Fibroblast of upper back skin (primary cell): ENCODE measurements around the gene ITPRIP.

Experiments
- DNase-seq: peaks from one replicate; pipeline ENCODE4 v3.0.0-alpha.2; 2013

ITPRIP gene

DNA sequence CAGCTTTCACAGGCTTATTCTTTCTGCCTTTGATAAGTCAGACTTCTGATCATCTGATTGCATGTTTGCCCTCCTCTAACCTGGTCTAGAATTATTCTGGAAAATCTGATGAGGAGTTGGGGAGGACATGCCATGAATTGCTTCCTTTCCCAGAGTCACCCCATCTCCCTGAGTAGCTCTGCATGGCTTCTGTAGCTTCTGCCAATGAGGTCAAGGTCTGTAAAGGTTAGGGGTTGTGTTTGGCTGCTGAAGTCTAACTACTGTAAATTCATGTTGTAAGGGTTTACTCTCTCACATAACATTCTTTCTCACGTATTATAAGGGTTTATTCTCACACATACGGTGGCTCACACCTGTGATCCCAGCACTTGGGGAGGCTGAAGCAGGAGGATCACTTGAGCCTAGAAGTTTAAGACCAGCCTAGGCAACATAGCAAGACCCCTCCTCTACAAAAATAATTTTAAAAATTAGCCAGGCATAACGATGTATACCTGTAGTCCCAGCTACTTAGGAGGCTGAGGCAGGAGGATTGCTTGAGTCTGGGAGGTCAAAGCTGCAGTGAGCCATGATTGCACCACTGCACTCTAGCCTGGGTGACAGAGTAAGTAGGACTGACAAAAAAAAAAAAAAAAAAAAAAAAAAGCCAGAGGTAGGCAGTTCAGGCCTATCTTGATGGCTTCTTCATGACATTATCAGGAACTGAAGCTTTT, 58.6 kb downstream of the ITPRIP start:
- no peak for DNase-seq

DNA sequence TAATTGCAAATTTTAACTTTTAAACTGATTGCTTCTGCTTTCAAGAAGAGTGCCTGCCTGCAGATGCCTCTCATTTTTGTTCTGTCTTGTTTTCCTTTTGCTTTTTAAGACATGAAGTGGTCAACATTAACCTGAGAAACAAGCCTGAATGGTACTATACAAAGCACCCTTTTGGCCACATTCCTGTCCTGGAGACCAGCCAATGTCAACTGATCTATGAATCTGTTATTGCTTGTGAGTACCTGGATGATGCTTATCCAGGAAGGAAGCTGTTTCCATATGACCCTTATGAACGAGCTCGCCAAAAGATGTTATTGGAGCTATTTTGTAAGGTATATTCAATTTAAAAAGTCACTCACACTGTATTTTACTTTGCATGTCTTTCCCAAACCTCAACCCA, 60.5 kb downstream of the ITPRIP start:
- no peak for DNase-seq

DNA sequence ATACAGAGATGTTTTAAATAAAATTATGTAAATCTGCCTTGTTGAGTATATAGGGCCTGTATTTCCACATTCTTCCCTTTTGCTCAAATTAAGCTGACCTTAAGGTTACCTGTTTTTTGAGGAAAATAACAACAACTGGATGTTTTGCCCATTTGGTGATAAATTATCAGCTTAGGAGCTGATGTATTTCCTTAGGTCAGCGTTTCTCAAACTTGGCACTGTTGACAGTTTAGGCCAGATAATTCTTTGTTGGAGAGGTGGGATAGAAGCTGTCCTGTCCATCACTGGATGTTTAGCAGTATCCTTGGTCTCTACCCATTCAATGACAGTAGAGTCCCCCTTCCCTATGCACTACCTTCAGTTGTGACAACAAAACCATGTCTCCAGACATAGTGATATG, 62.1 kb downstream of the ITPRIP start:
- DNase-seq = no peak

DNA sequence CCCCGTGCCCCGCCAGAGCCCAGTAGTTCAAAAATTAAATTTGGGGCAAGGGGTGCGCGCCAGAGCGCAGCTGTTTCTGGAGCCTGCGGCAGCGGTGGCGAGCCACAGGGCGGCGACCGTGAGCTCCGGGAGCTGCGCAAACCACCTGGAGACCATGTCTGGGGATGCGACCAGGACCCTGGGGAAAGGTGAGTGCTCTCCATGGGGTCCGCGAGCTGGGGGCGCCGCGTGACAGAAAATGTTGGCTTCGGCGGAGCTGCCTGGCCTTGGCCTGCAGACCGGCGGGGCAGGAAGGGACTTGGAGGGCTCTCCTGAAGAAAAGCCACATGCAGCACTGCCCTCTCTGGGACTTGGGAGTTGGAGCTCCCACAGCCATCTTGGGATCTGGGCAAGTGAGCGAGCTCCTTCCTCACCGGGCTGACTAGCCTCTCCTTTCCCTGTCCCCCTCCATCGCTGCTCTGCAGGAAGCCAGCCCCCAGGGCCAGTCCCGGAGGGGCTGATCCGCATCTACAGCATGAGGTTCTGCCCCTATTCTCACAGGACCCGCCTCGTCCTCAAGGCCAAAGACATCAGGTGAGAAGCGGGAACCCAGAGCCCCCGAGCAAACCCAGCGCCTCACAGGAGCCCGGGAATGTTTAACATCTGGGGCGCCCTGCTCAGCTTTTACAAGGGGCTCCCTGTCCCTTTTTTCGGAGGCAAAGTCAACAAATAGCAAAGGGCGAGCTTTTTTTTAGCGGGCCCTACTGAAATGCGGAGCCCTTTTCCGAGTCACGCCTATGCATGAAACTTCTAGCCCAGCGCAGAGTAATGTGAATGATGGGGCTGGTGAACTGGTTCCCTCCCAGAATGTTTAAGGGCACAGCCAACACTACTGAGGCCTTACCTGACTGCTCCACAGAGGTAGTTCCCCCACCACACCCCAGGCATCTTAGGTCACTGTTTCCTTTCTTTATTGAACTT, 63.2 kb downstream of the ITPRIP start:
- DNase-seq = peak; percentile 34

DNA sequence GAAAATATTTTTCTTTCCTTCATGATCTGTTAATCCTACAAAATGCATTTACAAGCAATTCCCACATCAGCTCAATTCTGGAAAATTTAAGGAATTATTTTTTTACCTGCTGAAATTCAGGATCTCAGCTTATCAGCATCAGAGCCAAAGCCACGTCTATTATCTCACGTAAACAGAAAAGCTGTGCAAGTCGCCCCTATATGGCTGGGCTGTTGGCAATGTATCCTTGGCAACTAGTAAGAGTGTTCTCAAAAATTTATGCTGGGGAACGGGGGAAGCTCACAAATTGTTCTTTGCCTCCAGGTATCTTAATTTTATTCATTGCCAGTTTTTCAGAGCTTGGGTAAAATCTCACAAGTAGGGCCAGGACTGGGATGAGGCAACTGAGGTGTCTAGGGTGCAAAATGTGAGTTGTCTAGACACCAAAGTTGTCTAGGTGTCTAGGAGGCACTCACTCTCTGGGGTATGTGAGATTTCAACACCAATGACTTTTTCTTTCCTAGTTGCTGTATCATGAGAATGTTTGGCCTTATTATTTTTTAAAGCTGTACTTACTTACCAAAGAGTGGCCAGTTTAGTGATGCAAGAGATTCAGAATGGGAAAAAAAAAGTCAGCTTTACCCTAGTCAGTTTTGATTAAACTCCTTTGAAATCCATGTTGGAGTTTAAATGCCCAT, 64.2 kb downstream of the ITPRIP start:
- peak; percentile 54 for DNase-seq

DNA sequence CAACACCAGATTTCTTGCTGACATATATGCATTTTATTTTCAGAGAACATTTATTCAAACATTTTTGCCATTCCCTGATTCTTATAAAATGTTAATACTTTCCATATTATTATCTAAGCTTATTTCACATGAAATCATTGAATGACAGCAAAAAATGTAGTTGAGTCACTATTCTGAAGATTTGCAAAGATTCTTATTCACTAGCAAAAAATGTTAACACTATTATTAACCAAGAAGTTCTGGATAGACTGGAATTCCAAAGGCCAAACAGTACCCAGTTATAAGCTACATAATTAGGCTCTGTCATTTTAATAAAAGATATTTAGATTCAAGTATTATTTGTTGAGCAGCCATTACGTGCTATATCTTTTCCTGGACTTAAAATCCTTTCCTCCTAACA, 65.0 kb downstream of the ITPRIP start:
- peak; percentile 67 for DNase-seq

DNA sequence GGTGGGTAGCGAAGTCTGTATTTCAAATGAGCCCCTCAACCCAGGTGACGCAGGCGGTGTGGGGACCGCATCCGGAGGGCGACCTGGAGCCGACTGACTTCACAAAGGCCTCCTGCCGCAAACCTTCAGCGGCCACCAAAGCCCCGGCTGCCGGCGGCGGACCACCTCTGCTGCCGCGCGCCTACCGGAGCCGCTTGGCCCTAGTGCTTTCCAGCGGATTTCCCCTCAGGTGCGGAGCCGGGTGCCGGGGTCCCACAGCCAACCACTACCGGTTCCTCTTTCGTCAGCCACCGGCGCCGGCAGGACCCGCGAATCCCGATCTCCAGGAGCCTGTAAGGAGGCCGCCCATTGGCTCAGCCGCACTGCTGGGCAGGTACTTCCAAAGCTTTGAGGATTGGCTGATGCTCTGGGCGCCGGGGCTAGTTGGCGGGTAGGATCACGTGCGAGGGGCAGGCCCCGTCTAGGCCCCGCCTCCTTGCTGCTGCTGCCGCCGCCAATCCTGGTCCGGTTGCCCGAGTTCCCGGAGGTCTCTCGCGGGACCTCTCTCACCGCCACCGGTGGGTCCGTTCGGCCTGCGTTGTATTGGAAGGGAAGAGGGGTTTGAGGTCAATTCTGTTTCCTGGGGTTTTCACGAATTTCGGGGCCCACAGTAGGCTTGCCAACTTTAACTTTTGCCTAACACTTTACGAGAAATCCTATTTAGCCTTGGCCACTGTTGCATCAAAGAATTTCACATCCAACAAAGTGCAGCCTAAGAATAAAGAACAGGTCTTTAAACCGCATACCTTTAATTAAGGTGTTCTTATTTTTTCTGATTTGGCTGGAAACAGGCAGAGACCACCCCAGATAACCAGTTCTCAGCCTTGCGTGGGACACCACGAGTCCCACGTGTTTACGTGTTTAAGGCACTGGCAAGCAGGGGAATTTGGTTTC, 69.3 kb downstream of the ITPRIP start, which contains the start of gene GSTO2:
GSTO2 (plus strand) TSS at position 472 of the 933 bp plus-strand sequence. CDS start 5,732 bp downstream, outside the sequence.
- peak; percentile 99 for DNase-seq

DNA sequence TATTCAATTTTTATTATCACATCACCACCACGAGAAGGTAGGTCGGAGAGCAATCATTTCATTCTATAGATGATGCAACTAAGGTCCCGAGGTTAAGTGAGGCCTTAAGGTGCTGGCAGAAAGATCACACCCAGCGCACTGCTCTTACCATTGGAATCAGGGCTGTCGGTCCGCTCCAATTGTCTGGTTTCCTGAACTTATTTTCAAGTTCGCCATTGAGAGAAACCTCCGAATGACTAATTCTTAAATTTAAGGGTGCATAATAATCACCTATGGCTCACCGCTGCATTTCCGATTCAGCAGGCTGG, 69.9 kb downstream of the ITPRIP start:
- no peak for DNase-seq

DNA sequence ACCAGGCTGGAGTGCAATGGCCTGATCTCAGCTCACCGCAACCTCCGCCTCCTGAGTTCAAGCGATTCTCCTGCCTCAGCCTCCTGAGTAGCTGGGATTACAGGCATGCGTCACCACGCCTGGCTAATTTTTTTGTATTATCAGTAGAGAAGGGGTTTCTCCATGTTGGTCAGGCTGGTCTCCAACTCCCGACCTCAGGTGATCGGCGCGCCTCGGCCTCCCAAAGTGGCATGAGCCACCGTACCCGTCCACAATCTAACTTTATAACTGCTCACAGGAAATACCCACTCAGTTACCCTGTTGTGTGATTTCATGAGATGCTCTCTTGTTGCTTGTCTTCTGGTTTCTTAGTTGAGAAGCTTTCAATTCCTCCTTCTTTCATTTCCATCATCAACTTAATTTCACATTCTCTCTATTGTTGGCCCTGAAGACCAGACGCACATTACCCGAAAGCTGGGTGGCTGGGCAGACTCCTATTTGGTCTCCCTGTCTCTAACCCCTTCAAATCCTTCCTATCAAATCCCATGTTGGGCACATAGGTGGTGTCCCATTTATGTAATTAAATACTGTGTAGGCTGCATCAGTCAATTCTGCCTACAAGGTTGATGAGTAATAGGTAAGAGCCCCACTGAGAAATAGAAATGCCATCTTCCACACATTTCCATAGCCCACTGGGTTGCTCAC, 70.4 kb downstream of the ITPRIP start:
- no peak for DNase-seq

DNA sequence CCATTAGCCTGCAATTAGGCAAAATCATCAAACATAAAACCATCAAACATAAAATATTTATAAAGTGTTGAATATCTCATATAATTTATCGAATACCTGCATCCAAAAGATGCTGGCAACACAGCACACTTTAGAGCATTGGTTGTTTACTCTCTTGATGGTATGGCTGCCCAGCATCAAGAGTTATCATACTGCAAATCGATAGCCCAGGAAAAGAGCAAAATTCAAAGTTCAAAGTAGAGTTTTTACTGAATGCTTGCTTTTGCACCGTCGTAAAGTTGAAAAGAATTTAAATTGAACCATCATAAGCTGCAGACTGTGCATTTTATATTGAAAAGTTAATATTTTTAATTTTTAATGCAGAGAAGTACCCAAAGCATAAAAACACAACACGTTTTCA, 73.5 kb downstream of the ITPRIP start:
- no peak for DNase-seq

DNA sequence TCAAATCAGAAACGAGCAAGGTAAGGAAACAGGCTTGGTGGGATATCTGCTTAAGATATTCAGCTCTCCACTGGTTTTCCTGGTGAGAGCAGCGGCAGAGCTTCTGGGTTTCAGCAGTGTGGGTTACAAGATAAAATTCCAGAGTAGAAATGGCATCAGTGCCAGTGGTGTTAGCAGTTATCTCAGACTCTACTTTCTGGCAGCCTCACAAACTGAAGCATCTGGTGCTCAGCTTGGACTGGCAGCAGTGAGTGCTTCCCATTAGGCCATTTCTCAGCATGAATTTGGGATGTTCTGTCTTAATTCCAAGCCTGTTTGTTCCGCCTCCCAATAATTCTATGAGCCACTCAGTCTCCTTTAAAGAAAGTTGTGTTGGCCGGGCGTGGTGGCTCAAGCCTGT, 76.2 kb downstream of the ITPRIP start:
- DNase-seq = no peak

DNA sequence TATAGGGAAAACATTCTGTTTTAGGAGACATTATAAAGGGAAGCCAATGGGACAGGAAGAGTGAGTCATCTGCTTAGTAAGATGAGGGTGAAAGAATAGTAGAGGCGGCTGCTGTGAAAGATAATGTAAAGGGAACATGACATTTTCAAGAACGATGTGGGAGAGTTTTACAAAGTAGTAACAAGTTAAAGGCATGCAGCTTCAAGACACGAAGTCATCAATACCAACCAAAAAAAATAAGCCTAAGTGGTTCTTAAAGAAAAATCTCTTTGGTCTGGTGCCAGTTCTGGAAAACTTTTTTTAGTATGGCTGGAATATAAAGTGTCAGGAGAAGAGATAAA, 77.5 kb downstream of the ITPRIP start:
- peak; percentile 69 for DNase-seq

DNA sequence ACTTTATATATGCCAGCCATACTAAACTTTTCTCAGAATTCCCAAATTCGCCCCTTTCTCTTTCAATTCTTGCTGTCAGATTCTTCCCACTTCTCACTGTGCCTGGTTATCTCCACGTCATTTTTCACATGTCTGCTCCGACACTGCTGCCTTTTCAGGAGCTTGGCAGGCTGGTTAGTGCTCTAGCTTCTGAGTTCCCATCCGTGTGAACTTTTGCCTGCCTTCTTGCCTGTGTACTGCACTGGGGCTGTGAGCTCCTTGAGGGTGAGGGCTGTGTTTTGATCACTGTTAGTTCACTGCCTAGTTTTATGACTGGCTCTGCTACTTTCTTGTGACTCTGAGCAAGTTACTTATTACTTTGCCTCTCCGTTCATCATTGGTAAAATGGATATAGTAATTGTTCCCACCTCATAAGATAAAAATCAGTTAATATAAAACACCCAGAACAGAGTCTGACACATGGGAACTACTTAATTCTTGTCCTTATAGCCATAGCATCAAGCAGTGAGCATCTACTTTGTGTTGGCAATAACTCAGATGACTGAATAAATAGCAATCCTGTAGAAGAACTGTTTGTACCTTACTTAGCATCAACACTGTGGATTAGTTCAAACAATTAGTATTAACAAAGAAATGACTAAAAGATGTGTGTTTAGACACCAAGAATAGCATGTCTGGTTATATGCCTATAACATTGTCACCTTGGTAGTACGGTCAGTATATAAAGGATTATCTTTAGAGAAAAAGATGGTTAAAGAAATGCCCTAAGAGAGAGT, 78.1 kb downstream of the ITPRIP start:
- no peak for DNase-seq
